HepG2 (cell line): ENCODE results near the gene STUB1. TPM values are rescaled to one million over a fixed set of nuclear protein-coding genes. Genes with fewer than 3 reads are reported as not detected.

Source experiments
- BRF2 ChIP-seq: sonication (generic); formaldehyde crosslinking; IDR thresholded peaks from 2 replicates; pipeline ENCODE4 v1.8.1; 2022; ENCODE audit warnings: mild to moderate bottlenecking, missing genetic modification reagents
- ELK4 ChIP-seq: sonication (generic); formaldehyde crosslinking; IDR thresholded peaks from 2 replicates; pipeline ENCODE4 v1.9.0; 2021; ENCODE audit warnings: missing genetic modification reagents, borderline replicate concordance
- FOXK1 ChIP-seq: sonication (generic); formaldehyde crosslinking; IDR thresholded peaks from 2 replicates; pipeline ENCODE4 v1.4.0; 2020; ENCODE audit warnings: low read depth, missing genetic modification reagents, borderline replicate concordance
- GPBP1L1 ChIP-seq: sonication (generic); formaldehyde crosslinking; IDR thresholded peaks from 2 replicates; pipeline ENCODE4 v1.5.0; 2020; ENCODE audit warnings: mild to moderate bottlenecking, missing genetic modification reagents
- HNF1A ChIP-seq, 2 experiments: sonication (generic) in 1 of 2; formaldehyde crosslinking in 1 of 2; IDR thresholded peaks; 2 replicates each; pipeline versions ENCODE4 v1.4.0 to v1.6.1; 2016 to 2020; ENCODE audit warnings: borderline replicate concordance in 1 of 2, low read depth in 1 of 2, mild to moderate bottlenecking in 1 of 2, missing genetic modification reagents in 1 of 2
- HNF4G ChIP-seq, 2 experiments: sonication (generic) in 1 of 2; formaldehyde crosslinking in 1 of 2; IDR thresholded peaks; 2 replicates each; pipeline versions ENCODE4 v1.4.0 to v1.6.1; 2011 to 2020; ENCODE audit warnings: borderline replicate concordance in 2 of 2, low read depth in 2 of 2, mild to moderate bottlenecking in 2 of 2, low read length in 1 of 2, missing genetic modification reagents in 1 of 2, moderate library complexity in 1 of 2
- KDM3A ChIP-seq: IDR thresholded peaks from 2 replicates; pipeline ENCODE4 v1.6.1; 2018; ENCODE audit warnings: low read depth, missing compliant biosample characterization
- NFE2 ChIP-seq: sonication (generic); formaldehyde crosslinking; IDR thresholded peaks from 2 replicates; pipeline ENCODE4 v1.4.0; 2020; ENCODE audit warnings: missing genetic modification reagents
- NR2C2 ChIP-seq: sonication (generic); formaldehyde crosslinking; IDR thresholded peaks from 2 replicates; pipeline ENCODE4 v1.4.0; 2020; ENCODE audit warnings: missing genetic modification reagents, mild to moderate bottlenecking, moderate library complexity, borderline replicate concordance
- PCBP2 ChIP-seq: fragments of 200-400 bp; formaldehyde crosslinking; optimal IDR thresholded peaks from 2 replicates; pipeline ENCODE3; 2018; ENCODE audit warnings: low read length, low read depth; ENCODE audit not compliant: poor library complexity, severe bottlenecking
- SMAD1 ChIP-seq: sonication (generic); formaldehyde crosslinking; IDR thresholded peaks from 2 replicates; pipeline ENCODE4 v1.4.0; 2020; ENCODE audit warnings: missing genetic modification reagents, low read depth, mild to moderate bottlenecking, borderline replicate concordance
- TBP ChIP-seq: sonication (generic); formaldehyde crosslinking; IDR thresholded peaks from 2 replicates; pipeline ENCODE4 v1.5.0; 2020; ENCODE audit warnings: missing genetic modification reagents
- TOE1 ChIP-seq: sonication (generic); formaldehyde crosslinking; IDR thresholded peaks from 2 replicates; pipeline ENCODE4 v1.4.0; 2020; ENCODE audit warnings: mild to moderate bottlenecking, missing genetic modification reagents
- ZFP82 ChIP-seq: sonication (generic); formaldehyde crosslinking; IDR thresholded peaks from 2 replicates; pipeline ENCODE4 v1.5.1; 2020; ENCODE audit warnings: mild to moderate bottlenecking, missing genetic modification reagents, borderline replicate concordance
- ZNF30 ChIP-seq: sonication (generic); formaldehyde crosslinking; IDR thresholded peaks from 2 replicates; pipeline ENCODE4 v1.5.0; 2020; ENCODE audit warnings: mild to moderate bottlenecking, missing genetic modification reagents
- ZNF780A ChIP-seq: sonication (generic); formaldehyde crosslinking; IDR thresholded peaks from 2 replicates; pipeline ENCODE4 v1.8.0; 2022; ENCODE audit warnings: mild to moderate bottlenecking, missing genetic modification reagents, moderate library complexity
- ZNF841 ChIP-seq: sonication (generic); formaldehyde crosslinking; IDR thresholded peaks from 2 replicates; pipeline ENCODE4 v1.8.1; 2023; ENCODE audit warnings: missing genetic modification reagents, borderline replicate concordance
- ZNF883 ChIP-seq: sonication (generic); formaldehyde crosslinking; IDR thresholded peaks from 2 replicates; pipeline ENCODE4 v1.5.1; 2020; ENCODE audit warnings: mild to moderate bottlenecking, missing genetic modification reagents; ENCODE audit errors: not compliant biosample characterization
- ZSCAN25 ChIP-seq: sonication (generic); formaldehyde crosslinking; IDR thresholded peaks from 2 replicates; pipeline ENCODE4 v1.8.0; 2022; ENCODE audit warnings: mild to moderate bottlenecking, missing genetic modification reagents
- polyA plus RNA-seq, 8 experiments: library from polyadenylated mRNA; depleted of rRNA in 3 of 8; stranded (reverse) in 7 of 8; unstranded in 1 of 8; fragments of >200 nt; fragmentation: Illumina TruSeq in 4 of 8; extraction: Trizol in 4 of 8; gene quantifications; 2 replicates each; pipeline versions ENCODE4 v1.2.1 to v1.2.3, GENCODE V29; 2011 to 2016; ENCODE audit warnings: low read depth in 4 of 8, missing spikeins in 1 of 8, mixed read lengths in 1 of 8; ENCODE audit not compliant: insufficient read depth in 1 of 8
- total RNA-seq, 5 experiments: library from RNA; depleted of rRNA; stranded (reverse); fragments of >200 nt; fragmentation: Illumina TruSeq; extraction: Trizol; gene quantifications; 2 replicates each; pipeline ENCODE4 v1.2.3, GENCODE V29; 2016; ENCODE audit warnings: low read depth in 1 of 5
- TF ChIP-seq, protein P1 (sequence below): sonication (generic); formaldehyde crosslinking; IDR thresholded peaks from 2 replicates; pipeline ENCODE4 v1.4.0; 2020; ENCODE audit warnings: mild to moderate bottlenecking, missing genetic modification reagents

Gene STUB1
- total and polyA plus RNA-seq, 2 of the 13 experiments (the other 11 are each of a cell fraction or from before 2014, with no cell fraction given): 52.9 to 78.2 TPM

GRCh38 chr16:630815-631405 lies 49.3 kb upstream of the STUB1 start, which contains the start of gene WFIKKN1 (continued):
- TF ChIP-seq BRF2 (CRISPR knock-in tag): no peak
- TF ChIP-seq FOXK1 (CRISPR knock-in tag): 0 out of 2 replicates have a peak, but pooled peaks have one; percentile 30
- TF ChIP-seq ZNF883 (CRISPR knock-in tag): no peak
- no peak for TF ChIP-seq KDM3A (CRISPR knock-in tag)
- no peak for TF ChIP-seq TOE1 (CRISPR knock-in tag)
- peak; percentile 78; the same call in 1 of the 2 replicates for TF ChIP-seq ZSCAN25 (CRISPR knock-in tag)
- TF ChIP-seq HNF1A (IDR thresholded peaks at IDR 0.05; ENCODE audit: low read depth): no peak
- 0 out of 2 replicates have a peak, but pooled peaks have one; percentile 13 for TF ChIP-seq HNF1A (CRISPR knock-in tag; IDR thresholded peaks at IDR 0.05; ENCODE audit: borderline replicate concordance)
- TF ChIP-seq NR2C2: peak; percentile 55; the same call in 1 of the 2 replicates
- no peak for TF ChIP-seq ZNF780A
- no peak for TF ChIP-seq NFE2 (CRISPR knock-in tag)
- no peak for TF ChIP-seq ZNF841 (CRISPR knock-in tag)
- TF ChIP-seq TBP: no peak
- TF ChIP-seq ZNF30 (CRISPR knock-in tag): no peak
- TF ChIP-seq, protein P1, sequence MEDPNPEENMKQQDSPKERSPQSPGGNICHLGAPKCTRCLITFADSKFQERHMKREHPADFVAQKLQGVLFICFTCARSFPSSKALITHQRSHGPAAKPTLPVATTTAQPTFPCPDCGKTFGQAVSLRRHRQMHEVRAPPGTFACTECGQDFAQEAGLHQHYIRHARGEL (CRISPR knock-in tag): no peak
- no peak for TF ChIP-seq GPBP1L1
- TF ChIP-seq HNF4G (IDR thresholded peaks at IDR 0.05; ENCODE audit: borderline replicate concordance, low read depth, low read length): no peak
- TF ChIP-seq HNF4G (CRISPR knock-in tag; IDR thresholded peaks at IDR 0.05; ENCODE audit: borderline replicate concordance, low read depth): no peak
- no peak for TF ChIP-seq ELK4 (CRISPR knock-in tag)
- TF ChIP-seq SMAD1 (CRISPR knock-in tag): no peak
- TF ChIP-seq ZFP82: no peak
- TF ChIP-seq PCBP2: no peak
